Pancreas (tissue), 10 donors: ENCODE results near the gene GIMAP6. TPM values are rescaled to one million over a fixed set of nuclear protein-coding genes. Genes with fewer than 3 reads are reported as not detected.

Source experiments
- ATAC-seq, 4 donors: fragments of 200-7000 bp; cut with Tn5 transposase; one replicate each; pipeline versions ENCODE4 v1.8.0 to v1.9.1; 2020; ENCODE audit warnings: mild to moderate bottlenecking in 4 of 4, moderate library complexity in 4 of 4
- DNase-seq, 6 donors: peaks; one replicate each; pipeline ENCODE4 v3.0.0-alpha.2; 2020
- FAIRE-seq: peaks from 2 replicates; lab custom pipeline; 2012; peaks lifted over from hg19 to GRCh38; lab: Jason Lieb, UNC
- H3K27ac ChIP-seq, 4 donors: fragments of 200-600 bp; sonication (generic); 1 replicate in 3 of 4; 2 replicates in 1 of 4; pipeline versions ENCODE4 v1.5.0 to v1.8.0; 2020
- H3K27me3 ChIP-seq, 4 donors: fragments of 200-600 bp; one replicate each; pipeline ENCODE4 v1.8.0; 2021
- H3K36me3 ChIP-seq, 3 donors: fragments of 200-600 bp; sonication (generic) in 1 of 3; one replicate each; pipeline versions ENCODE4 v1.5.0 to v1.8.0; 2020 to 2021
- H3K4me1 ChIP-seq, 3 donors: fragments of 200-600 bp; one replicate each; pipeline ENCODE4 v1.8.0; 2021
- H3K4me3 ChIP-seq, 4 donors: fragments of 200-600 bp; sonication (generic) in 2 of 4; one replicate each; pipeline versions ENCODE4 v1.5.0 to v1.8.0; 2020 to 2021
- H3K9me3 ChIP-seq, 4 donors: fragments of 200-600 bp; one replicate each; pipeline ENCODE4 v1.8.0; 2021
- WGBS, 2 donors: extraction: QIAGEN DNeasy Blood & Tissue Kit; methylation state at CpG; one replicate each; pipeline ENCODE4 v1.1.7; 2013; 5-methylcytosine and 5-hydroxymethylcytosine counted together
- intact Hi-C, 3 donors: fragments of 100-400 bp; cut with DNase I; formaldehyde crosslinking; loops; one replicate each; pipeline versions ENCODE4 v1.11.1 to v1.14.2; 2022
- polyA plus RNA-seq, 2 donors: library from polyadenylated mRNA; stranded (reverse); fragments of 200-250 nt; gene quantifications; one replicate each; pipeline ENCODE4 v1.2.3, GENCODE V29; 2013
- total RNA-seq, 6 donors: library from RNA; stranded (reverse); fragmentation: NEBNext Ultra II Directional in 4 of 6; extraction: Animal tissue kit (Norgen Biotek cat#: 25700) in 4 of 6; gene quantifications; one replicate each; pipeline versions ENCODE4 v1.2.1 to v1.2.4, GENCODE V29; 2021 to 2023
- TF ChIP-seq, protein P1 (sequence below), 4 donors: fragments of 200-600 bp; sonication (generic) in 3 of 4; IDR thresholded peaks; one replicate each; pipeline versions ENCODE4 v1.5.0 to v1.8.0; 2021; ENCODE audit warnings: antibody characterized with exemption in 4 of 4
- donor health status: healthy with polysubstance abuse.
- donor health status: DM: no; HTN: no; CAD: no; lungs with moderate emphysema.
- donor health status: DM: no; HTN: no; CAD: no.
- donor health status: control.
- donor health status: control.
- donor health status: Bipolar disorder and iron deficiency.
- donor health status: DM: yes; HTN: yes; CAD: no.
- donor health status: DM: no; HTN: no; CAD: no.
- donor health status: DM: no; HTN: no; CAD: no.
- donor health status: DM: yes; HTN: yes; CAD: no.

Gene GIMAP6
- total and polyA plus RNA-seq, 8 donors: 2.2 to 7.7 (median 4.0) TPM

DNA sequence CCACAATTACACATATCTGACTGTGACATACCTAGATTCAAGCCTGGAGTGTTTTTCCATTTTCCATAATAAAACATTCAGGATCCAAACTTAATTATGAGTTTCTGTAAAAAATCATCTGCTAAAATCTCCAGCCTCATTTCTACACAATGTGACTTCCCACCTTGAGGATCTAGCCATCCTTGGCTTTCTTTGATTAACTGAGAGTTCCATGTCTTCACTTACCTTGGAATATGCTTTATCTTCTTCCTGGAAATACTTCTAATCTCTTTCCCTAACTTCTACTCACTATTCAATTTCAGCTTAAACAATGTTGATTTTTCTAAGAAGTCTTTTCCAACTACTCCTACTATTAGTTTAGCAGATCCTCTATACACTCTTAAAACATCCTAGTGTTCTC lies 36.8 kb upstream of the GIMAP6 start:
- FAIRE-seq: no peak
- ATAC-seq: no peak

DNA sequence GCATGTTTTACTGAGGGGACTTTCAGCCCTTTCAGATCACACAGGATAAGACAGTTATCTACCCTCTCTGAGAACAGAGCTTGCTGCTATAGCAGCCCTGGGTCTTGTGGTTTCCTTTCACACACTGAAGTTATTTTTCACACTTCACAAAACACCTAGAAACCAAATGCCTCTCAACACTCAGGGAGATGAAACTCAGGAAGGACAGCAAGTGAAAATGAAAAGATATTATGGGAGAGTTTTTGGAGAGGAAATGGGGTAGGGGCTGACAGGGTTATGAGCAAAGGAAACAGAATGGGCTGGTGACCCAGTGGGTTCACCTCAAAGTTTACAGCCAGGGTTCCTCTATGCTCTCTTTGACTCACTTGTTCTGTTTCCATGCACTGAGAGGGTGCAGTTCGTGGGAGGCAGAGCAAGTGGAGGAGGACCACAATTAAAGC lies 36.3 kb upstream of the GIMAP6 start:
- intact Hi-C loops: no loop called here
- FAIRE-seq (no peak), ATAC-seq (no peak), DNase-seq (no peak)
- H3K36me3 ChIP-seq: no peaks in the 10 kb centered on the region
- no peak overlapping the region for H3K4me3 ChIP-seq
- TF ChIP-seq, protein P1, sequence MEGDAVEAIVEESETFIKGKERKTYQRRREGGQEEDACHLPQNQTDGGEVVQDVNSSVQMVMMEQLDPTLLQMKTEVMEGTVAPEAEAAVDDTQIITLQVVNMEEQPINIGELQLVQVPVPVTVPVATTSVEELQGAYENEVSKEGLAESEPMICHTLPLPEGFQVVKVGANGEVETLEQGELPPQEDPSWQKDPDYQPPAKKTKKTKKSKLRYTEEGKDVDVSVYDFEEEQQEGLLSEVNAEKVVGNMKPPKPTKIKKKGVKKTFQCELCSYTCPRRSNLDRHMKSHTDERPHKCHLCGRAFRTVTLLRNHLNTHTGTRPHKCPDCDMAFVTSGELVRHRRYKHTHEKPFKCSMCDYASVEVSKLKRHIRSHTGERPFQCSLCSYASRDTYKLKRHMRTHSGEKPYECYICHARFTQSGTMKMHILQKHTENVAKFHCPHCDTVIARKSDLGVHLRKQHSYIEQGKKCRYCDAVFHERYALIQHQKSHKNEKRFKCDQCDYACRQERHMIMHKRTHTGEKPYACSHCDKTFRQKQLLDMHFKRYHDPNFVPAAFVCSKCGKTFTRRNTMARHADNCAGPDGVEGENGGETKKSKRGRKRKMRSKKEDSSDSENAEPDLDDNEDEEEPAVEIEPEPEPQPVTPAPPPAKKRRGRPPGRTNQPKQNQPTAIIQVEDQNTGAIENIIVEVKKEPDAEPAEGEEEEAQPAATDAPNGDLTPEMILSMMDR (IDR thresholded peaks at IDR 0.05): no peak
- H3K27me3 ChIP-seq: no peaks in the 10 kb centered on the region
- no peaks in the 10 kb centered on the region for H3K4me1 ChIP-seq
- 24 to 42% methylated on average over 1 of the region's 1 CpG for WGBS, 2 donors
- H3K9me3 ChIP-seq: no peaks in the 10 kb centered on the region
- H3K27ac ChIP-seq: no peak overlapping the region

More for the DNA sequence above, 36.8 kb upstream of the GIMAP6 start:
- intact Hi-C loops: no loop called here
- TF ChIP-seq, protein P1 (IDR thresholded peaks at IDR 0.05): no peak
- no peak overlapping the region for H3K4me3 ChIP-seq
- no peaks in the 10 kb centered on the region for H3K9me3 ChIP-seq
- H3K4me1 ChIP-seq: no peaks in the 10 kb centered on the region
- H3K36me3 ChIP-seq: no peaks in the 10 kb centered on the region
- H3K27me3 ChIP-seq: no peaks in the 10 kb centered on the region
- DNase-seq: no peak
- H3K27ac ChIP-seq: no peak overlapping the region

GRCh38 chr7:150666412-150666811 lies 34.2 kb upstream of the GIMAP6 start:
- TF ChIP-seq, protein P1 (IDR thresholded peaks at IDR 0.05): no peak
- no peak overlapping the region for H3K27ac ChIP-seq
- ATAC-seq (no peak), DNase-seq (no peak), FAIRE-seq (no peak)
- no peaks in the 10 kb centered on the region for H3K36me3 ChIP-seq
- H3K4me1 ChIP-seq: no peaks in the 10 kb centered on the region
- H3K4me3 ChIP-seq: no peak overlapping the region
- H3K9me3 ChIP-seq: no peaks in the 10 kb centered on the region
- H3K27me3 ChIP-seq: no peaks in the 10 kb centered on the region
- intact Hi-C loops: no loop called here

DNA sequence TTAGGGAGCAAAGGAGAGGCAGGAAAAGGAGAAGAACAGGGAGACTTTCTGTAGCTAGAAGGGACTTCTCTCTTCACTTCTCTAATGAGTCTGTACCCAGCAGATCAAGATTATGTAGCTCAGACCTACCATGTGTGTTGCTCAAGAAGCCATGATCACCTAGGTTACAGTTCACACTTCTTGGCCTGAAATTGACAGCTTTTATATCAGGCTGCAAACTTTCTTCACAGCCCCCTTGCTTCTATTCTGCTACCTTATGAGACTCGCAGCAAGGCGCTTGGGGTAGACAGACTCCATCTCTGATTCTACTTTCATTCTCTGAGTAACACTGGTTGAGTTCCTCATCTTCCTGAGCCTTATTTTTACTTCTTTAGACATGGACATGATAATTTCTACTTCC lies 33.7 kb upstream of the GIMAP6 start:
- Histone ChIP-seq H3K27me3 (no peaks in the 10 kb centered on the region), H3K36me3 (no peaks in the 10 kb centered on the region), H3K9me3 (no peaks in the 10 kb centered on the region), H3K27ac (no peak overlapping the region), H3K4me1 (no peaks in the 10 kb centered on the region), H3K4me3 (no peak overlapping the region)
- intact Hi-C loops: no loop called here
- peak in 1 of 4 donors; percentile 51 for ATAC-seq
- FAIRE-seq: no peak
- TF ChIP-seq, protein P1 (IDR thresholded peaks at IDR 0.05): no peak
- no peak for DNase-seq
- WGBS, 2 donors: 83 to 86% methylated on average over 2 of the region's 2 CpGs

- Histone ChIP-seq H3K4me3 (no peak overlapping the region), H3K27ac (no peak overlapping the region), H3K9me3 (no peaks in the 10 kb centered on the region), H3K36me3 (no peaks in the 10 kb centered on the region), H3K4me1 (no peaks in the 10 kb centered on the region), H3K27me3 (no peaks in the 10 kb centered on the region)
- 84 to 85% methylated on average over 9 of the region's 9 CpGs for WGBS, 2 donors
- TF ChIP-seq, protein P1 (IDR thresholded peaks at IDR 0.05): no peak
- intact Hi-C loops: no loop called here
- no peak for DNase-seq
- FAIRE-seq: no peak
- no peak for ATAC-seq
Measured at GRCh38 chr7:150665089-150665748, 33.0 kb upstream of the GIMAP6 start.
